ENCODE results near the gene CTDSP2. TPM values are rescaled to one million over a fixed set of nuclear protein-coding genes. Genes with fewer than 3 reads are reported as not detected.

CTDSP2 gene
- total and polyA plus RNA-seq, 2 experiments from 2014 or later = 52.7 to 97.3 TPM

GRCh38 chr12:57841445-57841844, 5.1 kb downstream of the CTDSP2 start:
- H3F3A ChIP-seq (ENCODE audit: insufficient read depth) = peaks cover 50% of the 10 kb centered on the region
- no peaks in the 10 kb centered on the region for H3K36me3 ChIP-seq (ENCODE audit: low read depth)
- no peak overlapping the region for H3K4me2 ChIP-seq (ENCODE audit: unreplicated experiment)
- H3K27me3 ChIP-seq (replicated peaks; ENCODE audit: insufficient read depth) = no peaks in the 10 kb centered on the region
- no peaks in the 10 kb centered on the region for H3K9me3 ChIP-seq (ENCODE audit: low read depth)
- H3K27ac ChIP-seq = no peak overlapping the region
- H3K79me2 ChIP-seq (ENCODE audit: insufficient read depth) = peaks cover 100% of the 10 kb centered on the region
- TF ChIP-seq EZH2 (IDR thresholded peaks at IDR 0.05; ENCODE audit: insufficient read depth, poor library complexity, severe bottlenecking) = no peak
- no peak for TF ChIP-seq EZH2phosphoT487 (IDR thresholded peaks at IDR 0.05; ENCODE audit: insufficient read depth, low read depth)
- H3K4me1 ChIP-seq (ENCODE audit: insufficient read depth) = peaks cover 72% of the 10 kb centered on the region
- H3K9me2 ChIP-seq (ENCODE audit: insufficient read depth) = no peaks in the 10 kb centered on the region
- in situ Hi-C loops (cut with MboI) = no loop called here
- no peak overlapping the region; the same call in 1 of the 2 replicates for H3K9ac ChIP-seq
- DNase-seq = no peak
- peaks cover 45% of the 10 kb centered on the region for H4K20me1 ChIP-seq (ENCODE audit: insufficient read depth)
- WGBS, 2 experiments (ENCODE audit: low coverage in 1 of 2, low lambda C conversion rate in 2 of 2, missing lambda C conversion rate in 2 of 2) = 60 to 62% methylated on average over 4 of the region's 4 CpGs
- H3K4me3 ChIP-seq = no peak overlapping the region
- no peak overlapping the region for H2AFZ ChIP-seq

- Histone ChIP-seq H3K27ac (no peak overlapping the region), H3K4me2 (ENCODE audit: unreplicated experiment) (peak overlapping the region; percentile 5), H3K79me2 (ENCODE audit: insufficient read depth) (peaks cover 100% of the 10 kb centered on the region), H3K36me3 (ENCODE audit: low read depth) (no peaks in the 10 kb centered on the region), H3K4me3 (no peak overlapping the region), H3K9me2 (ENCODE audit: insufficient read depth) (no peaks in the 10 kb centered on the region), H3K4me1 (ENCODE audit: insufficient read depth) (peaks cover 80% of the 10 kb centered on the region), H3K27me3 (replicated peaks; ENCODE audit: insufficient read depth) (no peaks in the 10 kb centered on the region), H4K20me1 (ENCODE audit: insufficient read depth) (peaks cover 52% of the 10 kb centered on the region), H3K9ac (no peak overlapping the region), H2AFZ (no peak overlapping the region), H3K9me3 (ENCODE audit: low read depth) (no peaks in the 10 kb centered on the region), H3F3A (ENCODE audit: insufficient read depth) (peaks cover 57% of the 10 kb centered on the region)
- TF ChIP-seq EZH2 (IDR thresholded peaks at IDR 0.05; ENCODE audit: insufficient read depth, poor library complexity, severe bottlenecking) = no peak
- no peak for TF ChIP-seq EZH2phosphoT487 (IDR thresholded peaks at IDR 0.05; ENCODE audit: insufficient read depth, low read depth)
- in situ Hi-C loops (cut with MboI) = no loop called here
- peak; percentile 50 for DNase-seq
- WGBS, 2 experiments (ENCODE audit: low coverage in 1 of 2, low lambda C conversion rate in 2 of 2, missing lambda C conversion rate in 2 of 2) = 47 to 56% methylated on average over 3 of the region's 3 CpGs
Measured at GRCh38 chr12:57840726-57841125, 5.8 kb downstream of the CTDSP2 start.

- in situ Hi-C loops (cut with MboI) = no loop called here
- Histone ChIP-seq H3K9ac (no peak overlapping the region), H3K27ac (no peak overlapping the region), H4K20me1 (ENCODE audit: insufficient read depth) (peaks cover 58% of the 10 kb centered on the region), H3K36me3 (ENCODE audit: low read depth) (no peaks in the 10 kb centered on the region), H3F3A (ENCODE audit: insufficient read depth) (peaks cover 62% of the 10 kb centered on the region), H3K4me1 (ENCODE audit: insufficient read depth) (peaks cover 83% of the 10 kb centered on the region), H3K79me2 (ENCODE audit: insufficient read depth) (peaks cover 100% of the 10 kb centered on the region), H3K4me2 (ENCODE audit: unreplicated experiment) (peak overlapping the region; percentile 5), H3K27me3 (replicated peaks; ENCODE audit: insufficient read depth) (no peaks in the 10 kb centered on the region), H2AFZ (no peak overlapping the region), H3K9me3 (ENCODE audit: low read depth) (no peaks in the 10 kb centered on the region), H3K4me3 (no peak overlapping the region), H3K9me2 (ENCODE audit: insufficient read depth) (no peaks in the 10 kb centered on the region)
- 65 to 68% methylated on average over 5 of the region's 5 CpGs for WGBS, 2 experiments (ENCODE audit: low coverage in 1 of 2, low lambda C conversion rate in 2 of 2, missing lambda C conversion rate in 2 of 2)
- DNase-seq = no peak
- no peak for TF ChIP-seq EZH2phosphoT487 (IDR thresholded peaks at IDR 0.05; ENCODE audit: insufficient read depth, low read depth)
- no peak for TF ChIP-seq EZH2 (IDR thresholded peaks at IDR 0.05; ENCODE audit: insufficient read depth, poor library complexity, severe bottlenecking)
Measured at GRCh38 chr12:57839996-57840395, 6.5 kb downstream of the CTDSP2 start.

GRCh38 chr12:57838594-57839302, 7.8 kb downstream of the CTDSP2 start:
- Histone ChIP-seq H3K36me3 (ENCODE audit: low read depth) (no peaks in the 10 kb centered on the region), H3F3A (ENCODE audit: insufficient read depth) (peaks cover 65% of the 10 kb centered on the region), H3K79me2 (ENCODE audit: insufficient read depth) (peaks cover 100% of the 10 kb centered on the region), H3K4me2 (ENCODE audit: unreplicated experiment) (peak overlapping the region; percentile 68), H3K9me3 (ENCODE audit: low read depth) (no peaks in the 10 kb centered on the region), H3K27me3 (replicated peaks; ENCODE audit: insufficient read depth) (no peaks in the 10 kb centered on the region), H3K9me2 (ENCODE audit: insufficient read depth) (no peaks in the 10 kb centered on the region), H3K9ac (peak overlapping the region; percentile 10; the same call in 1 of the 2 replicates), H3K27ac (peak overlapping the region; percentile 45), H4K20me1 (ENCODE audit: insufficient read depth) (peaks cover 68% of the 10 kb centered on the region), H2AFZ (no peak overlapping the region), H3K4me3 (peak overlapping the region; percentile 33; the same call in 1 of the 2 replicates), H3K4me1 (ENCODE audit: insufficient read depth) (peaks cover 89% of the 10 kb centered on the region)
- DNase-seq = peak; percentile 48
- TF ChIP-seq EZH2phosphoT487 (IDR thresholded peaks at IDR 0.05; ENCODE audit: insufficient read depth, low read depth) (no peak), EZH2 (IDR thresholded peaks at IDR 0.05; ENCODE audit: insufficient read depth, poor library complexity, severe bottlenecking) (no peak)
- 49 to 50% methylated on average over 8 of the region's 8 CpGs for WGBS, 2 experiments (ENCODE audit: low coverage in 1 of 2, low lambda C conversion rate in 2 of 2, missing lambda C conversion rate in 2 of 2)
- in situ Hi-C loops (cut with MboI) = no loop called here

All from GM23248 (cell line).